NOMO-1 treated with dmso at 0.1 percent for 144 hours (cell line): ENCODE measurements around the gene SPI1.
"Not testable (repeated sequence)": the region's sequence is repeated elsewhere in the genome, so short reads cannot be mapped to it uniquely, and the experiment has no call there.

Experiments
- DNase-seq: peaks from one replicate; lab custom pipeline; 2025; ENCODE audit not compliant: unreplicated experiment; lab: John Stamatoyannopoulos, UW

The SPI1 gene

GRCh38 chr11:47327949-47328348 lies 50.4 kb downstream of the SPI1 start:
- DNase-seq, result no peak

GRCh38 chr11:47327025-47327424 lies 51.3 kb downstream of the SPI1 start:
- DNase-seq, result no peak

GRCh38 chr11:47326198-47326597 lies 52.1 kb downstream of the SPI1 start:
- no peak for DNase-seq

- no peak for DNase-seq
These were observed 52.9 kb downstream of the SPI1 start for GRCh38 chr11:47325271-47326041.

- DNase-seq, result no peak
These were observed 53.8 kb downstream of the SPI1 start for GRCh38 chr11:47324520-47324919.

- no peak for DNase-seq
These were observed 60.2 kb downstream of the SPI1 start for GRCh38 chr11:47318166-47318565.

GRCh38 chr11:47317064-47317828 lies 61.1 kb downstream of the SPI1 start:
- no peak for DNase-seq

GRCh38 chr11:47316501-47316900 lies 61.8 kb downstream of the SPI1 start:
- not testable (repeated sequence) for DNase-seq

- DNase-seq, result no peak
These were observed 63.4 kb downstream of the SPI1 start for GRCh38 chr11:47314992-47315391.

GRCh38 chr11:47308050-47308823 lies 70.1 kb downstream of the SPI1 start:
- no peak for DNase-seq

- no peak for DNase-seq
These were observed 71.9 kb downstream of the SPI1 start for GRCh38 chr11:47306484-47306844.

GRCh38 chr11:47305734-47306483 lies 72.4 kb downstream of the SPI1 start:
- DNase-seq, result no peak
